HG03469 (cell line): ENCODE results near the gene COL20A1.

Source experiments
- ATAC-seq: cut with Tn5 transposase; IDR thresholded peaks from one replicate; pipeline ENCODE4 v1.9.1; 2021; ENCODE audit warnings: mild to moderate bottlenecking, moderate library complexity, moderate number of reproducible peaks; ENCODE audit not compliant: unreplicated experiment

The COL20A1 gene

DNA sequence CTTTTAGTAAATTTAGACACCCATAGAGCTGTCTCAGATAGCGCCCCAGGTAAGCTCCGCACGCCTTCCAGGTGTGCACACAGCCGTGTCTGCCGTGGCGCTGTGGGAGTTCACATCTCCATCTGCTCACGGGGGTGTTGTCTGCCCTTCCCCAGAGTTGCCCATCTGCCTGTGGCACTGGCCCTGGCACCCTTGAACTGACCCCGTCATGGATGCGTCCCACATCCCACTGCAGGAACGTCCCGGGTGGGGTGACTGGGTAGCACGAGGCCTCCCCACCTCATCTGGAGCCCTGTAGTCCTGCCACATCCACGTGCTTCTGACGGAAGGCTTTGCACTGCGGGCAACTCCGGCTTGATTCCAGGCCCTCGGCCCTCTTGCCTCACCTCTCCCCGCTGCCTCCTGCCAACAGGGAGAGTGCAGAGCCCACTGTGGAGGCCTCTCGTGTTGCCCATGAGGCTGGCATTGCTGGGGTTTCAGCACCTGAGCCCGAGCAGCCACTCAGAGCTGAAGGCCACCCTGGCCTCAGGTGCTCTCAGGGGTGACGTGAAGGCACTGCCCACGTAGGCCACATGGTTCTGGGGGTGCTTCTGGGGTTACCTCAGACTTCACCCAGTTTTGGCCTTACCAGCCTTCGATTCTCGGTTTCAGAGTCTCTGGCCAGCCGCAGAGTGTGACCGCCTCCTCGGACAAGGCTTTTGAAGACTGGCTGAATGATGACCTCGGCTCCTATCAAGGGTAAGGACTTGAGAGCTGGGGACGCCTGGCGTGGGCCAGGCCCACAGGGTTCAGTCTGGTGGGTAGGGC, 15.3 kb upstream of the COL20A1 start:
- no peak for ATAC-seq

DNA sequence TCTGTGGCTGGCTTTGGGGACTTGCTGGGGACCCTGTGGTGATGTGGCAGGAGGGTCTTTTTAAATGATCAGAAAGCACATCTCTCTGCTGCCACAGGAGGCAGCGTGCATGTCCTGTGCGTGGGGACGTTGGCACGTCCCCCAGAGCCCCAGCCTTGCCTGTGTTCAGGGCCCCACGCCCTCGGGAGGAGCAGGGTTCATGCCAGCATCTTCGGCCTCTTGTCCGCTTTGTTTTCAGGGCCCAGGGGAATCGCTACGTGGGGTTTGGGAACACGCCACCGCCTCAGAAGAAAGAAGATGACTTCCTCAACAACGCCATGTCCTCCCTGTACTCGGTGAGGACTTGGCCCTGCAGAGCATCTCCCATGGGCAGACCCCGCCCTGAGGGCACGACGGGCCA, 14.3 kb upstream of the COL20A1 start:
- no peak for ATAC-seq

DNA sequence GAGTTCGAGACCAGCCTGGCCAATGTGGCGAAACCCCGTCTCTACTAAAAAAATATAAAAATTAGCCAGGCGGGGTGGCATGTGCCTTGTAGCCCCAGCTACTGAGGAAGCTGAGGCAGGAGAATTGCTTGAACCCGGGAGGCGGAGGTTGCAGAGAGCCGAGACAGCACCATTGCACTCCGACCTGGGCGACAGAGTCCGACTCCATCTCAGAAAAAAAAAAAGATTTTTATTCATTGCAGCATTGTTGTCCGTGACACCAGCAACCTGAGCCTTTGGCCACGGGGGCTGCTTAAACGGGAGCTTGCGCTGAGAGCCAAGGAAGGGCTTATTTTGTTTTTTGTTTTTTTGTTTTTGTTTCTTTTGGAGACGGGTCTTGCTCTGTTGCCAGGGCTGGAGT, 13.1 kb upstream of the COL20A1 start:
- ATAC-seq: no peak

DNA sequence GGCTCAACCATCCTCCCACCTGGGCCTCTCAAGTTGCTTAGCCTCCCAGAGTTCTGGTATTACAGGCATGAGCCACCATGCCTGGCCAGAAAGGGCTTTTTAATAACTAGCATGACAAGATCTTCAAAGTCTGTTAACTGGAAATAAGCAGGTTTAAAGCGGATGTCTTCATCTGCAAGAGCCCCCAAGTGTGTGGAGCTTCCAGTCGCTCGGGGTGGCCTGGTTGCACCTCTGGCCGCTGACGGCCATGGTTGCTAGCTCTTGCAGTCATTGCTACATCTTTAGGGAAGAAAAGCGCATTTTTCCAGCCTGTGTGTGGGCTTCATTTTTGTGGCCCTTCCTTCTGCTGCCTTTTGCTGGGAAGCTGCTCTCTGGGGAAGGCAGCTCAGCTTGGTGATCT, 12.6 kb upstream of the COL20A1 start:
- no peak for ATAC-seq

DNA sequence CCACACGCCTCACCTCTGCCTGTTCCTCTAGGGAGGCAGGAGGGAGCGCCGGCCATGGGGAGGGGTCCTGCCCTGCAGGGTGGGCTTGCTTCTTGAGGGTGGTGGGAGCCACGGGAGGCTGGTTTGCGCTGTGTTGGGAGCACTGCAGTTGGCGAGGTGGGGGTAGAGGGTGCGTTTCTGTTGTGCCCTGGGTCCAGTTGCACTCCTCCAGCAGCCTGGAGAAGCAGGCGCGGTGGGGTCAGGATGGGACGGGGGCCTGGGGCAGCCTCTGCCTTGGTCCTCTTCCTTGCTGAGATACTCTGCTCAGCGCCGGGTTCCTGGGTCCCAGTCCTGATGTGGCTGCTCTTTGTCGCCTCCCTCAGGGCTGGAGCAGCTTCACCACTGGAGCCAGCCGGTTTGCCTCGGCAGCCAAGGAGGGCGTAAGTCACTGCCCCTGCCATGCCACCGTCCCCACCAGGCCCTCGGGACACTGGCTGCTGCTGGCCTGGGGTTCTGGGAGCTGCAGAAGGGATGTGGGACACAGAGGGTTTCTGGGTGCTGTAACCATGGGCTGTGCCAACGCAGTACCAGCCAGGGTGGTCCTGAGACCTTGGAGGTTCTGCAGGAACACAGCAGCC, 11.9 kb upstream of the COL20A1 start:
- no peak for ATAC-seq

DNA sequence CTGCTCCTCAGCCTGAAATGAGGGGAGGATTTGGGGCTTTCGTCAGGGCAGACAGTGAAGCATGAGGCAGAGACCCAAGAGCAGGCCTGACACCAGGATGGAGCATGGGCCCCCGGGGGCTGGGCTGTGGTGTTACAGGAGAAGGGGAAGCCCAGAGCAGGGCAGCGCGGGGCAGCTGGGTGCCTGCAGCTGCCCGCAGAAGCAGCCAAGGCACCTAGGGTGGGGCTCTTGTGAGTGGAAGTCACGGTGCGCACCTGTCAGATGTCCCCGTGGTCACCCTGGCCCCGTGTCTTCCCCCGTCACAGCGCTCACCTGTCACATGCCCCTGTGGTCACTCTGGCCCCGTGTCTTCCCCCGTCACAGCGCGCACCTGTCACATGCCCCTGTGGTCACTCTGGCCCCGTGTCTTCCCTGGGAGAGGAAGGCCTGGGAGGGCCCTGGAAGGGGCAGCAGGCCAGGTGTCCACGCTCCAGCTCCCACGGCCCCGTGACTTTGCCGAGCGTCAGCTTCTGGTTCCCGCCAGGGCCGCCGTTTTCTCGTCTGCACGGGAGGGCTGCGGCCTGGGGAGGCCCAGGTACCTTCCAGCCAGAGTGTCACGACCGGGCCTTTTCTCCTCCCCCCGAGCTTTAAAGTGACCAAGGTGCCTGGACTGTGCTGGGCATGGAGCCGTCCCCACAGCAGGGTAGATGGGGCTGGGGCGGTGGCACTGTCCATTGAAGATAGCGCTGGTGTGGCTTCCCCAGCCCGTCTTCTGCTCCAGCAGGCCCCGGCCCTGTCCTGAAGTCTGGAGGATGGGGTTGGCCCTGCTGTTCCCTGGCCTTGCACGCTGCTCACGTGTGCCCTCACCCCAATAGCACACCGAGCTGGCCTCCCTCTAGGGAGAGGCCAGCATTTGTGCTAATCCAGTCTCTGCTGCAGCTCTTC, 11.0 kb upstream of the COL20A1 start:
- ATAC-seq: no peak

DNA sequence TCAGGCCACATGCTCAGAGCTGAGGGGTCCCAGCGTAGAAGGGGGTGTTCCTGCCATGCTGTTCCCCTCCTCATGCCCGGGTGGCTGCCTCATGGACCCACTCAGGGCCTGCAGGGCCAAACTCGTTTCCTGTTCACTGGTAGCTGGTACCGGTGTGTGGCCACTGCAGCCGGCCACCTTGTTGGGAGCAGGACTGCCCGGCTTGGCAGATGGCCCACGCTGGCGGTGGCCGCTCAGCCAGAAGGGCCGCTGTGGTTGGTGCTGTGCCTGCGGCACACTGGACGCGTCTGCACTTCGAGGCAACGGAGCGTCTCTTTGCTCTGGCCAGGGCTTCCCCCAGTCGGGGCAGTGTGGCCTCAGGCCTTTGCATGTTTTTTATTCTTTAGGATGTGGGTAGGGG, 10.0 kb upstream of the COL20A1 start:
- no peak for ATAC-seq

DNA sequence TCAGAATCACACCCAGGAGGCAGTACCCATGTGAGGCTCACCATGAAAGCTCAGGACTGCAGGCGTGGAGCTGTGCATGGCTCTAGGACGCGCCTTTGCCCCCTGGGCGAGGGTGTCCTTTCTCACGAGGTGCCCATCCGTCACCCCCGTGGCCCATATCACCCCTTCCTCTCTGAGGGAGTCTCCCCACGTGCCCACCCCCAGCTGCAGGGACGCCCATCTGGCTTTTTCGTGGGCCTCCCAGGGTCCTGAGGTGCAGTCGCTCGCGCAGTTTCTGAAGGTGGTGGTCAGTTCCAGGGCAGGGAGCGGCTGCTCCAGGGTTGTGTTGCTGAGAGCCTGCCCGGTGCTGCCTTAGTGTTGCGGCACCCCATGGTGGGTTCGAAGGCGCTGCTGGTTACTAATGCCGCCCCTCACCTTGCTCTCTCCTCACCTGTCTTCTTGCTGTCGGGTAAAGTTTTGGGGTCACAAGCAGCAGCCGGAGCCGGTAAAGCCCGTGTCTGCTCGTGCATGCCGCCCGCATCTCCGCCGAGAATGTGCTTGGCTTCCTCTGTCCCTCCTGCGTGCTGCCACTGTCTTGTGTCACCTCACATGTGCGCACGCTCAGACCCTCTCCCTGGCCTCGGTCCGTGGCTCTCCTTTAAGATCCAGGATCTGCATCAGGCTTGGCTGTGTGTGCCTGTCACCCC, 9.4 kb upstream of the COL20A1 start:
- no peak for ATAC-seq

DNA sequence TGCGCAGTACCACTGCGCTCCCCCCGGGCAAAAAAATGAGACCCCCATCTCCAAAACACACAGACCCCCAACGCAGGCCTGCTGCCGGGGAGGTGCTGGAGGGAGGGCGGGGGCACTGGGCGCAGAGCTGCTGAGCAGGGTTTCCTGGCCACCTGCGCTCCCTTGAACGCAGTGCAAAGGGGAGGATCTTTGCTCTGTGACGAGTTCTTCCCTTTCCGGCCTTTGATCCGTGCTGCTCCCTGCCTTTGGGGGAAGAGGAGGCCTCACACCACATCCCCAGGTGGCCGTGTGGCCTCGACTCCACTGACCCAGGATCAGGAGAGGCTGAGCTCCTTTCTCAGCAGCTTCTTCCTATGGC, 8.9 kb upstream of the COL20A1 start:
- ATAC-seq: no peak

DNA sequence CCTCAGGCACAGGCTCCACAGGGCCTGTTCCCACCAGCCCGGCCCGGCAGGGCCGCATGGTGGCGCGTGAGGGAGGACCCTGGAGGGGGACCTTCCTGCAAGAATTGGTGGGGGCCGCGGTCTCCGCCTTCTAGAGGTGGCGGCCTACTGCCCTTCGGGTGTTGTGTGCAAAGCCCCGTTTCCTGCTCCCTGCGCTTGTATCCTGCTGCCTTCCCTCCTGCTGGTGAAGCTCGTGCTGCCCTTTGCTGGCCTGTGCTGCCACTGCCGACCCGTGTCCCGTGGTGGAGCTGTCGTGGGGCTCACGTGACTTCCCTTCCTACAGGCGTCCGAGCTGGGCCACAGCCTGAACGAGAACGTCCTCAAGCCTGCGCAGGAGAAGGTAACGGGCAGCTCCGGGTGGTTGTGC, 8.4 kb upstream of the COL20A1 start:
- no peak for ATAC-seq

DNA sequence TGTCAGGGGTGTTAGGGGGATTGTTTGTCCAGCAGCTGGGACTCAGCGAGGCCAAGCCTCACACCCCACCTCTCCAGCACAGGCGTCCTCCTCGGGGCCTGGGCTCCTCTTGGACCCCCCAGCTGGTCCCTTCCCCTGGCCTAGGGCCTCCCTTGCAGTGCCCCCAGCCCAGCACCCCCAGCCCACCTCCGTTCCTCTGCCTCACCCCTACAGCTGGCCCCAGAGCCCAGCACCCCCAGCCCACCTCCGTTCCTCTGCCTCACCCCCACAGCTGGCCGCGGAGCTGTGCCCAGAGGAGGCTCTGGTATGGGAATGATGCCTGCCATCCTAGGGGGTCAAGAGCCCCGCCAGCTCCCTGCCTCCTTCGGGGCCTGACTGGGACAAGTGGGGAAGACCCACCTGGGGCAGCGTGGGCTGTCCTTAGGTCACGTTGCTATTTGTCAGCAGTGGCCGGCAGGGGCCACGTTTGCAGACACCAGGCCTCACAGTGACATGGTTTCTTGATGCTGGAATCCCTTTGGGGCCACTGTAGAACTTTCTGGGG, 7.9 kb upstream of the COL20A1 start:
- ATAC-seq: no peak

DNA sequence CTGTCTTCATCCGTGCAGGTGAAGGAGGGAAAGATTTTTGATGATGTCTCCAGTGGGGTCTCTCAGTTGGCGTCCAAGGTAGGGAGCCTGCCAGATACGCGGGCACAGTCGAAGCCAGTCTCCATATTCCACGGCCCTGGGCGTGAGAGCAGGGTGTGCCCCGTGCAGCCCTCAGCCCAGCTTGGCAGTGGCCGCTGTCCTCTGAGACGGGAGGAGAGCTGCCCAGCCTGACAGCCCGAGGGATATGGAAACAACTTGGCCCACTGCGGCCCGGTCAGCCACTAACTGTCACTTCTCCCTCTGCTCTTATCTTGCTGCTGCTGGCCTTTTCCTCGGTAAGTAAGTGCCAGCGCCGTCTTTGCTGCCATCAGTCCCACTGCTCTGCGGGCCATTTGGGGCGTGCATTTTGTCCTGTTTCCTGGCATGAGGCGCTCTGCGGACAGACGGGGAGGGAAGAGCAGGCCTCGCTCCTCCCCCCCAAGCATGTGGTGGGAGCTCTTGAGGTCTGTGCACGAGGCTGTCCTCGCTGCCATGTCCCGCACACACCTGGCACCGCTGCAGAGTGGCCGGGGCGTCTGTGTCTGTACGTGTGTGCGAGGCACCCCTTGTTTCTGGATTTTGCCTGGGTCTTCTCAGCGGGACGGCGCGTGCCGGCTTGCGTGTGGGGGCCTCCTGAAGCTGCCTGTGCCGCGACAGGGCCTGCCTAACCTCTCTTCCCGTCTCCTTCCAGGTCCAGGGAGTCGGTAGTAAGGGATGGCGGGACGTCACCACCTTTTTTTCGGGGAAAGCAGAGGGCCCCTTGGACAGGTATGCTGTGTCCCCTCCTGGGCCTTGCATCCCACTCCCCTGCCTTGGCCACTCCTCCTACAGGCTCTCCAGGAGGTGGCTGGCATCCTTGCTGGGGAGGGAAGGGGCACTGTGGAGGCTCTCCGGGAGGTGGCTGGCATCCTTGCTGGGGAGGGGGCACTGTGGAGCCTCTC, 7.1 kb upstream of the COL20A1 start:
- no peak for ATAC-seq

DNA sequence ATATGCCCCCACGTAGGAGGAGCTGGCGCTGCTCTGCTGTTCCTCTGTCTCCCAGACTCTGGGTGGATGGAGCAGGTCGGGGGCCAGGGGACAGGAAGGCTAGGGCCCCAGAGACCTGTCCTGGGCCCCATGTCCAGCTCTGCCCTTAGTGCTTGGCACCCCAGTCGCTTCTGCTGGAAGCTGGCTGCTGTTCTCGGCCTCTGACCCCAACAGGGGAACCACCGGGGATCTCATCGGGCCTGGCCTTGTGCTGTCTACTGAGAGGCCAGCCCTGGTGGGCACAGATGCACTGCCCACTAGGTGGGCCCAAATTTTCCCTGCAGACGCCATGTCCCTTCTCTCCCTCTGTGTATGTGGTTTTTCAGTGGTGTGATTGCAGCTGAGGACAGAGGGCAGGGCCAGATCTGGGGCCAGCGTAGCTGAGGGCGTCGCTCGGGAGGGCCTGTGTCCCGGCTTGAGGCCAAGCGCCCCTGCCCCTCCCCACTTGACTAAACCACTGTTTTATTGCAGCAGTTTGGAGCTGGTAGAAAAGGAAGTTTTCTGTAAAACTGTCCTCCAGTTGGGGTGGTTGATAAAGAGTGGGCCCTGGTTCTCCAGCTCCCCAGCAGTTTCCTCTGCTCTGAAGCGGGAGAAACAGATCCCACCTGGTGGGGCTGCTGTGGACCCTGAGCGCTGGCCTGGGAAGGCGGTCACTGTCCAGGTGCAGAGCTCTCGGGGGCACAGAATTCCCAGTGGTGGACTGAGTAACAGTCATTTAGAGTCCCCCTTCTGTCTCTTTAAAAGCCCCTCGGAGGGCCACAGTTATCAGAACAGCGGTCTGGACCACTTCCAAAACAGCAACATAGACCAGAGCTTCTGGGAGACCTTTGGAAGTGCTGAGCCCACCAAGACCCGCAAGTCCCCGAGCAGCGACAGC, 5.9 kb upstream of the COL20A1 start:
- no peak for ATAC-seq

DNA sequence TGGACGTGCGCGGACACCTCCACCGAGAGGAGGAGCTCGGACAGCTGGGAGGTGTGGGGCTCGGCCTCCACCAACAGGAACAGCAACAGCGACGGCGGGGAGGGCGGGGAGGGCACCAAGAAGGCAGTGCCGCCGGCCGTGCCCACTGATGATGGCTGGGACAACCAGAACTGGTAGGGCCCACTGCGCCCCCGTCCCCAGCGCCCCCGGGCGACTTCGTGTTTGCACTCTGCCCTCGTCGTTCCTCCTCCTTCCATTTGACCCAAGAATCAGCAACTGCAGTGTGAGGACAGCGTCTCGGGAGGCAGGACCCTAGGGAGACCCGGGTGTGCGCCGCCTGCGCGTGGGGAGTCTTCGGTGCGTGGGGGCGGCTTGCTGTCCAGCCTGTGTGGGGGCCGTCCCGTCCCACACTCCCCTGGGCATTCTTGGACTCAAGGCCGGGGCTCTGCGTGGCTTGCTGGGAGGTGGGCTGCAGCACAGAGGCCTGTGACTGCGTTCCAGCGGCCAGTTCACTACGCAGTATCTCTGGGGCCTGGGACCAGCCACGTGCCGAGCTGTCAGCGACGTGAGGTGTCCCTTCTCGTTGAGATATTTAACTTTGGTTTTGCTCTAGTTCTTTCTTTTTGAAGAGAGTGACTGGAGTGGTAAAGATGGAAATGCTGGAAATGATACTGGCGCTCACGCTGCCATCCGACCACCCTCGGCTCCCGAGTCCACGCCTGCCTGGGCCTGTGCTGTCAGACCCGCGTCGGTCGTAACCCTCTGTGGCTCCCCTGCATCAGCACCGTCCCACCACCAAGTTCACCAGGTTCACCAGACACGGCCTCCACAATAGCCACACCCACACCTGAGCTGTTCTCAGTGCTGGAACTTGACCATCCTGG, 5.0 kb upstream of the COL20A1 start:
- ATAC-seq: no peak

DNA sequence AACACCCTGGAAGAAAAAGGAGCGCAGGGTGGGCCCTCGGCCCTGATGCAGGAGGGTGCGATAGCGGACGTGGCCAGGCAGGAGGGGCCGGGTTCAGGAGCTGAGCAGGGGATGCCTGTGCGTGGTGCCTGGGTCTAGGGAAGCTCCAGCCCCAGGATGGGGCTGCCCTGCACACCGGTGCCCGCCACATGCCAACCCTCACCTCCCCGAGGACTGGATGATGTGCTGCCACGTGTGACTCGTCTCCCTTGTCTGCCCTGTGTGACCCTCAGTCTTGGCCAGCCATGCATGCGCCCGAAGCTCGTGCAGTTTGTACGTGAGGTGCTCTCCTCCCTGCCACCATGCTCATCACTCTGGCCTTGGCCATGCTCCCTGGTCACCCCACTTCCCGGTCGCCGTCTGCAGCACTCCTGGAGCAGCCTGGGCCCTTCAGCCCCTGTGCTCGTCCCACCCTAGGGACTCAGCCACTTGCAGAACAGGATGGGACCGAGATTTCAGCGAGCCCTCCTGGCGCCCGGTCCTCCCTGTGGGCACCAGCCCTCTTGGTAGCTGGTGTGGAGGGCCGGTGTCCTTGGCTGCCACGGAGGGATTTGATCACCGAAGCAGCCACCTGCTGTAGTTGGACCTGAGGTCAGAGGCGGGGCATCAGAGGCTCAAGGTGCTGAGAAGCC, 4.3 kb upstream of the COL20A1 start:
- no peak for ATAC-seq

DNA sequence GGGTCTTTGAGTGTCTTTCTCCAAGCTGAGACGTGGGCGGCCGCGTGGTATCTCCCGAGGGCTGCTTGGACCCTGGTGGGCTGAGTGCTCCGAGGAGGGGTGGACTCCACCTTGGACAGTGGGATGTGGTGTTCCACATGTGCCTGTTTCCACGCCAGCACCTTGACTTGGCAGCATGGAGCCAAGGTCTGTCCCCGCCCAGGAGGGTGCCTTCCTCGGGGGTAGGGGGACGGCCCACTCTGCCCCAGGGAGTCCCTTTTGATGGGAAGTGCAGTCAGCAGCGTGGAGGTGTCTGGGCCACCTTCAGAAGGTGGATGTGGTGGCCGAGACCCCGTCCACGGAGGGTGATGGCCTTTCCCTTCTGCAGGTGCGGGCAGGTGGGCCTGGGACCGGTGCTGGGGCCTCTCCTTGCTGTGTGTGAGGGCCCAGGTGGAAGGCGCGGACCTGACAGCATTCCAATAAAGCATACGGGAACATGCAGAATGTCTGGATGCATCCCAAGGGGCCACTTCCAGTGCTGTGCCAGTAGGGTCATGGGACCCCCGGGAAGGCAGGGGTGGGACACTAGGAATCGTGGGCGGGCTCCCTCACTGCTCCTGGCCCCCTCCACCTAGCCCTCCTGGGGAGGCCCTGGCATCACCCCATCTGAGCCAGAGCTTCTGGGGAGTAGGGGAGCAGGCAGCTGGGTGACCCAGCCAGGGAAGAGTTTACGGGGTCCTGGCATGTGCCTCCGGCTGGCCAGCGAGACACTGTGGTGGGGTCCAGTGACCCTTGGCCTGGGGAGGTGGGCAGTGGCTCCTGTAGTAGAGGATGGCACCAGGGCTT, 3.5 kb upstream of the COL20A1 start:
- no peak for ATAC-seq
